HL-60/S4 treated with retinoic acid at 250 ng/mL for 4 days and 3 days (cell line): ENCODE measurements around the gene NR2E3.
"Not testable (repeated sequence)": the region's sequence is repeated elsewhere in the genome, so short reads cannot be mapped to it uniquely, and the experiment has no call there.

Experiments used
- in situ Hi-C: fragments of 300-500 bp; cut with MboI; formaldehyde crosslinking; loops from 2 replicates; pipeline ENCODE4 v1.7.0; 2022; ENCODE audit warnings: low sequenced_read_pairs

Gene NR2E3

DNA sequence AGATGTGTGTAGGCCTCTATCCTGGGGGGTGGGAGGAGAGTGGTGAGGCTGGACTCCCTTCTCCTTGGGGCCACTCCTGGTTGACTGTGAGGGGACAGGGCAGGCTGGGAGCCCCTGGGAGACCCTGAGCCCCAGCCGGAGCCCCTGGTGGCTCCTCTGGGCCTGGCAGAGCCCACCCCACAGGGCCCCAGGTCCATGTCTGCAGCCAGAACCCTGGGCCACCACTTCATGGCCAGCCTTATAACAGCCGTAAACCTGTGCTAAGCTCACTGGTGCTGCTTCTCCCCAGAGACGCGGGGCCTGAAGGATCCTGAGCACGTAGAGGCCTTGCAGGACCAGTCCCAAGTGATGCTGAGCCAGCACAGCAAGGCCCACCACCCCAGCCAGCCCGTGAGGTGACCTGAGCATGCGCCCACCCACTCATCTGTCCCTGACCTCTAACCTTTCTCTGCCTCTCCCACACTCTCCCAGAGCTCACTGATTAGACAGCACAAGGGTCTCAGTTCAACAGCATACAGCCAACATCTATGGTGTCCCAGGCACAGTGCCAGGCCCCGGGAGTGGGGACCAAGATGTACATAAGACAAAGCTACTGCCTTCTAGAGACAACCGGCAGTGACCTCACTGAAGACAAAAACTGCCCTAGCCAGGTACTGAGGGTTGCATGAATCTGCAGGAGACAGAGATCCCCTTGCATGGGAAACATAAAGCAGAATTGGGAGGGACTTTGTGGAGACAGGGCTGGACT lies 3.5 kb downstream of the NR2E3 start:
- in situ Hi-C loops = no loop called here

DNA sequence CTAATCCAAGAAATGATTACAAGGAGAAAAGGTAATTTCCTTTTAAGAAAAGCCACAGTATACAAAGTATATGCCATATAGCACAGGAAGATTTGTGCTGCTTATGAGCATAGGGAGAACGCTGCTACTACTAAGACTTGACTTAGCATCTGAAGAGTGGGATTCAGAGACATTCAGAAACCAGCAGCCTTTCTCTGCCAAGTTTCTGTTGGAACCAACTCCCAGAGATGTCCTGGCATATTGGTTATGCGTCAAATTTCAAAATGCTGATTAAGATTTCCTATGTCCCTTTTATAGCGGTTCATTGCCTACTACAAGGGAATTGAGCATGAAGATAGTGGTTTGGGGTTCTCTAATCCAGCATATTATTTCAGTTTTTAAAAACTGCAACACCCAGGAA lies 4.9 kb downstream of the NR2E3 start:
- in situ Hi-C loops = no loop called here

DNA sequence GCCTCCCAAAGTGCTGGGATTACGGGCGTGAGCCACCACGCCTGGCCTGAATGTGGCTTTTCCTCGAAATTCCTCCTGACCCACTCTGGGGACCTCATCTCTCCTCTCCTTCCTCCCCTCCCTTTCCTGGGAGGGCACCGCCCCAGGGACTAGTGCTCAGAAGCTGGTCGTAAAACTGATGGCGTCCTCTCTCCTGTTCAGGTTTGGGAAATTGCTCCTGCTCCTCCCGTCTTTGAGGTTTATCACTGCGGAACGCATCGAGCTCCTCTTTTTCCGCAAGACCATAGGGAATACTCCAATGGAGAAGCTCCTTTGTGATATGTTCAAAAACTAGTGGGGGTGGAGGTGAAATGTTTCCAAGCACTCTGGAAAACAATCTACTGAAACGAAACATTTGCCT lies 7.0 kb downstream of the NR2E3 start:
- in situ Hi-C loops = no loop called here

DNA sequence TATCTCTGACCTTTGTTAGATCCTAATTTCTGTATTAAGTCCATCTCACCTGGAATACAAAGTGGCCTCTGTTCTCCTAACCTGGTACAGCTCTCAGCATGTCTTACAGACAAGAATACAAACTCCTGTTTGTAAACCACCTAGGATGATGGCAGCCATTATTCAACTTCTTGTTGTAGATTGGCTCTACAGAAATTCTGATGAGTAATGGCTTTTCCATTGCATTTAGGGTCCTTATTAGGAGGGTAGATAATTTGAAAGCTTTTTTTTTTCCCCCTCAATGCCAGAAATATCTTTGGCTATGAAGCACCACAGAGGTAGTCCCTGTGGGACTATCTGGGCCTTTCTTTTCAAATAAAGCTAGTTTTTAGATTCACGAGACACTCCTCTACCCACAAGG lies 9.8 kb downstream of the NR2E3 start:
- in situ Hi-C loops = no loop called here

DNA sequence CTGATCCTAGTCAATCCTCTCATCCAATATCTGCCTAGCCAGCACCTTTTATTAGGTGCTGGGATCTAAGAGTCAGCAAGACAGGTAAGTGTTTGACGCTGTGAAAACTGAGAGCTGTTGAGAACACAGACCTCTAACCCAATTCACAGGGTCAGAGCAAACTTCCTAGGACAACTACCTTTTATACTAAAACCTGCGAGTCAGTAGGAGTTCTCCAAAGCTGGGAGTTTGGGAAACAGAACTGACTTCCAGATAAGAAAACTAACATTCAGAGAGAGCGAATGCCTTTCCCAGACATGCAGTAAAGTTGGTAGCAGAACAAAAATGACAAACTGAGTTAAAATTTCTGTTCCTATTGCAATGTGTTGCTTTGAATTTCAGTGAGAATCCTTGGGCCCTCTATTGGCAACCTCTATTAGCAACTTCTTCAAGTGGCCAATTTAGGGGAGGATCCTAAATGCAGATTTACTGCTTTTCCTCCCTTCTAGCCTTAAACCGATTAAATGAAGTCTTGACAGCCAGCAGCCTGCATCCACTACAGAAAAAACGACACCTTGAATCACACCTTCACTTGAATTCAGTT lies 11.3 kb downstream of the NR2E3 start:
- in situ Hi-C loops = no loop called here

DNA sequence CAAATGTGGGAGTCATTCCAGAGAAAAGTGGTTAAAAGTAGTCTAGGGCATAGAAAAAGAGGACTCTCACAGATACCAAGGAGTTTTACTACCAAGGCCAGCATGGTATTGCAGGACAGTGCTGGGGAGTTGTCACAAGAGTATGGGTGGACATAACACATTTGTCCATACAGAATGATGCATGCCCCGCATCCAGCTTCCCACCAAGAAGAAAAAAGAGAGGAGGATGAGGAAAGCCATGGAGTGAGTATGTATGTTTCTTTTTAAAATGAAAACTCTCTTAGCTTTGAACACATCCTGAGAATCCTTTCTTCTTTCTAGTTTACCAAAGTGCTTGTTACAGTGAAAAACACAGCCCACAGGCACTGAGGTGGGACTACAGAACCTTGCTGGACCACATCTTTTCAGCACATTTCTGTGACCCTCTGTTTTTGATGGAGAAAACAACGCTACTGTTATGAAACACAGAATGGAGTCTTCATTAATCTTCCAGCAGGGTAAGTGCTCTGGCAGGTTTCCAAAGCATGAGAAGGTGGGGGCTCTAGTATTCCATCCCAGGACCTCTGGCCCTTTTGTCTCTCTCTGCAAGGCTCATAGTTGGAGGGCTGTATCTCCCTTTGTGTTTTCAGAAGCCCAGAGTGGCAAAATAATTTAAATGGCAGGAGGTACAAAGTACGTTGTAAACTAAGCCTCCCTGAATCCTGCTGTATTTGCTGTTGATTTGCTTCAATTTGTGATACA lies 12.7 kb downstream of the NR2E3 start:
- in situ Hi-C loops = no loop called here

DNA sequence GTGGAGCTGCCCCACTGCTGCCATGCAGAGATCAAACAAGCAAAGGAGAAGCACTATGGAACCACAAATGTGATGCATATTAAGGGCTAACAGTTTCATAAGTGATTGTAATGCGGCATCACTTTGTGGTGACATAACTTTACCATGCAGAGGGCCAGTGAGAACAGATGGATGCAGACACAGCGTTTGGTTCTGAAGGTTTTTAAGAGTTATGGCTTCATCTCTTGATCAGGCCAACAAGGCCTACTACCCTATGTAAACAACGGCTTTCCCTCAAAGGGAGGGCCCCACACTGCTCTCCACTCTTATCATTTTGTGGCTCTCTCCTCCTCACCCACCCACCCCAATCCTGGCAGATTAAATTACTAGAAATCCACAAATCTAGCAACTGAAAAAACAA lies 13.4 kb downstream of the NR2E3 start:
- in situ Hi-C loops = no loop called here

DNA sequence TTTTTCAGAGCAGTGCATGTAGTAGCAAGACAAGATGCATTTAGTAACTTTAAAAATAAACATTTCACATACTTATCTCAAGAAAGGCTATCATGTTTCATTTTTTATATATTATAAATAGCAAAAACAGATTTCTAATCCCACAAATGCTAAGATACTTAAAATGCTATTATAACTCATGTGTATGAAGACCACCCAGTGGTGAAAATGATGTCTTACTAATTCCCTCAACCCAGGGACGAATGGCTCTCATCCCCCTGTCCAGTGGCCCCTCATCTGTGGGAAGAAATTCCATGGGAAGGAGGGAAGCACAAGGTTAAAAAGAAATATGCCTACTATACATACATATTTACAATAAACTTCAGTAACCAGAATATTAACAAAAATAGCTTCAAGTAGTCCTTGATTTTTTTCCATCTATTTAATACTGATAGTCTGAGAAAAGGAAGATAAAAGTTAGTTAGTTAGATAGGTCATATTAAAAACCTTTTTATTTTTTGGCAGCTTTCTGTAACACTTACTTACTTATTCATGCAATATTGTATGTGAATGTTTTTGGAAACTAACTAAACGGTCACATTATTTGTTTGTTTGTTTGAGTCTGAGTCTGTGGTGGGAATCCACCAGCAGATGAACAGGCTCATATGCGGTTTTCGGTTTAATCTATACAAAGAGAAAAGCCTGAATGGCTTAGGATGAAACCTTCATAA lies 14.8 kb downstream of the NR2E3 start:
- in situ Hi-C loops = no loop called here

DNA sequence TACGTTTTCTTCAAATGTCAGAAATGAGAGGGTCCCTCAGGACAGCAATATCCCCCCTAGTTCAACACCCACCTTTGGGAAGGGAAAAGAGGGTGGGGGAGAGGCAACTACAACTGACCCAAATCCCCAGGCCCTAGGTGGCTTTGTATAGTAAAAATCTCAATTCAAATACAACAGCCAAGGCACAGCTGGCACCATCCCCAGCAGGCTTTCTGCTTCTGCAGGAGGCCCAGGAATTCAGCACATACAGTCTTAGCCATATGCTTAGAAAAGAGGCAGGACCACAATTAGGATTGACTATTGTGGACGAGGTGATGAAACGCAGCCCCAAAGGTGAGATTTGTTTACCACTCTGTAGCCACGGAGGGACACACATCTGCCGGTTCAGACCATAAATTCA lies 15.8 kb downstream of the NR2E3 start:
- in situ Hi-C loops = no loop called here

DNA sequence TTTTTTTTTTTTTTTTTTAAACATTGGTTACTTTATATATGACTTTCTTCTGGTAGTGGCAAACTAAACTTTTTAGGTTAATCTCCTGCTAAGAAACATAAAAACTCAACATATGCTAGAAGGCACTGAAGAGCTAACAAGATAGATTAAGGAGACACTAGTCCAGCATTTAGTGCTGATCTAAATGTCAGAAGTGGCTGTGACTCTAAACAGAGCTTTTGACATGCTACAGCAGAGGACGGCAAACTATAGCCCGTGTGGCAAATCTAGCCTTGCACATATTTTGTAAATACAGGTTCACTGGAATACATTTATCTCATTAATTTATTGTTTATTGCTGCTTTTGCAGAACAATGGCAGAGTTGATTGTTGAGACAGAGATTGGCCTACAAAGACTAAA lies 20.6 kb downstream of the NR2E3 start:
- in situ Hi-C loops = no loop called here

DNA sequence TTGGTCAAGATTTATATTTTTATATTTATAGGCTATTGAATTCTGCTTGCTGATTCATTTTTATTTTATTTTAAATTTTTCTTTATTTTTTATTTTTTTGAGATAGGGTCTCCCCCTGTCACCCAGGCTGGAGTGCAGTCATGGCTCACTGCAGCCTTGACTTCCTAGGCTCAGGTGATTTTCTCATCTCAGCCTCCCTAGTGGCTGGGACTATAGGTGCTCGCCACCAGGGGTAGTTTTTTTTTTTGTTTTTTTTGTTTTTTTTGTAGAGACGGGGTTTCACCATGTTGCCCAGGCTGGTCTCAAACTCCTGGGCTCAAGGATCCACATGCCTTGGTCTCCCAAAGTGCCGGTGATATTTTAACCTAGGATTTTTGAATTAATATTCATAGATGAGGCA lies 31.2 kb downstream of the NR2E3 start:
- in situ Hi-C loops = no loop called here

DNA sequence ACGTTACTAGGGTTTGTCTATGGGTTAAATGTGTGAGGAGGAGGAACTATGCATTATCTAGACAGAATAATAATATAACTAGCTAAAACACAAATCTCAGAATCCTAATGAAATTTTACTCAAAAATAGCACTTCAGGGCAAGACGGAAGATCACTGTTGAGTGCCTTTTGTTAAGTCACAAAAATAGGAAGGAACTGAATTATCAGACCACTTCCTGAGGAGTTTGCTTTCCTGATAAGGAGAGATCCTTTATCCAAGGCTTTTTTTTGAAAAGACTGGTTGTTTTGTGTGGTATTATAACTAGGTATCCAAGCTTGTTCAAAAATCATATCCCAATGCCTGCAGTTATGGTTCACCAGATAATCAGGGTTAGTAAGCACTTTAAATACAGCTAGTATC lies 34.6 kb downstream of the NR2E3 start:
- in situ Hi-C loops = no loop called here

DNA sequence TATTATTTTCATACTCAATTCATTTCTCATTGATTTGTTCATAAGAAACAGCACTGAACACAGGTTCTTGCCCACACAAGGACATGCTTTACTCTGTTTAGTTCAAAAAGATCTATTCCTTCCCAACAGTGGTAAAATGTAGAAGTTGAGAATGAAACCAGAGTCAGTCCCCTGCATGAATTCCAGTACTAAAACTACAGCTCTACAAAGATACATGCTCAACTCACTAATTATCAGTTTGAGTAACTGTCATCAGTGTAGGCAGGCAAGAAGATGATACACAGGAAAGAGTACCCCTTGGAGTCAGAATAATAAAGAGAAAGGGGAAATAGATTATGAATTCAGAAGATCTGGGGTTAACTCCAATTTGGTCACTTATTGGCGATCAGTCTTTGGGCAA lies 43.2 kb downstream of the NR2E3 start:
- in situ Hi-C loops = no loop called here

DNA sequence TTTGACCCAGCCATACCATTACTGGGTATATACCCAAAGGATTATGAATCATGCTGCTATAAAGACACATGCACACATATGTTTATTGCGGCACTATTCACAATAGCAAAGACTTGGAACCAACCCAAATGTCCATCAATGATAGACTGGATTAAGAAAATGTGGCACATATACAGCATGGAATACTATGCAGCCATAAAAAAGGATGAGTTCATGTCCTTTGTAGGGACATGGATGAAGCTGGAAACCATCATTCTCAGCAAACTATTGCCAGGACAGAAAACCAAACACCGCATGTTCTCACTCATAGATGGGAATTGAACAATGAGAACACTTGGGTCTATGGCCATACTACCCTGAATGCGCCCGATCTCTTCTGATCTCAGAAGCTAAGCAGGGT lies 47.9 kb downstream of the NR2E3 start:
- in situ Hi-C loops = not testable (repeated sequence)
